Endometrial microvascular endothelial cells (primary cell): ENCODE results near the gene CT47B1. TPM values are rescaled to one million over a fixed set of nuclear protein-coding genes. Genes with fewer than 3 reads are reported as not detected.
"Not testable (repeated sequence)": the region's sequence is repeated elsewhere in the genome, so short reads cannot be mapped to it uniquely, and the experiment has no call there.

Experiments
- in situ Hi-C: cut with HindIII; loops from 2 replicates; pipeline ENCODE4 v1.10.0; 2017; ENCODE audit warnings: low sequenced_read_pairs, low pct_unique_long_range_greater_than_20kb; ENCODE audit errors: inconsistent ontology term
- total RNA-seq: library from RNA; depleted of rRNA; stranded (reverse); fragments of >200 nt; gene quantifications from one replicate; pipeline ENCODE4 v1.2.3, GENCODE V29; 2015; ENCODE audit errors: inconsistent ontology term

Gene CT47B1
- total RNA-seq, result not detected

DNA sequence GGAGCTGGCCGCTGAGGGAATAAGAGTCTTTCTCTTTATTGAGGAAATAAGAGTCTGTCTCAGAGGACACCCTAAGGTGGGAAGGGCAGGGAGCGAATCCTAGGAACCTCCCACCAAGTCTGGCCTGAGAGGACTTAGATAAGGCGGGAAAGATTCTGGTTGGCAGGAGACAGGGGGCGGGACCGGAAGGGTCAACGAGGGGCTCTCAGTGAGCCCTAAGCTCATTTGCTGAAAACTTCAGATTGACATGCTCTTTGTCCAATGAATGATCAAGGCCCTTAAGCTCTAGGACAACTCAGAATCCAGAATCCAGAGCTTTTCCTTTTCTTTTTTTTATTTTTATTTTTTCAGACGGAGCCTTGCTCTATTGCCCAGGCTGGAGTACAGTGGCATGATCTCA is at the start of gene CT47B1:
Gene CT47B1, minus strand, starts transcription at position 101 of the 400 bp plus-strand sequence. CDS start 196 bp downstream, outside the sequence.
- in situ Hi-C loops, result not testable (repeated sequence)

GRCh38 chrX:120874678-120875557 is 748 bp downstream of the CT47B1 start:
- in situ Hi-C loops, result no loop called here

DNA sequence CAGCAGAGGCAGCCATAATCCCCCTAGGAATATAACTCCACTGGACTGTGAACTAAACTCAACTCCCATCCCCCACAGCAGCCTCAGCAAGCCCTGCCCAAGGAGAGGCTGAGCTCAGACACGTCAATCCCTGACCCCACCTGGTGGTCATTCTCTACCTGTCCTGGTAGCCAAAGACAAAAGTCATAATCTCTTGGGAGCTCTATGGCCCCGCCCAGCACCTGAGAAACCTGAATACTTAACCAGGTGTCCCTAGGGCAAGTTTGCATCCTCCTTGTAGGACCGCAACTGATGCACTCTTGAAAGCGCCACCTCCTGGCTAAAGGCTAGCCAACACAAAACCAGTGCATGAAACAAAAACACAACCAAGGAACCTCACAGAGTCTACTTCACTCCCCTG is 18.4 kb downstream of the CT47B1 start:
- in situ Hi-C loops, result no loop called here

- in situ Hi-C loops, result no loop called here
These were observed 34.8 kb downstream of the CT47B1 start for GRCh38 chrX:120840827-120841226.

- in situ Hi-C loops, result no loop called here
These were observed 36.2 kb downstream of the CT47B1 start for GRCh38 chrX:120839491-120839890.

DNA sequence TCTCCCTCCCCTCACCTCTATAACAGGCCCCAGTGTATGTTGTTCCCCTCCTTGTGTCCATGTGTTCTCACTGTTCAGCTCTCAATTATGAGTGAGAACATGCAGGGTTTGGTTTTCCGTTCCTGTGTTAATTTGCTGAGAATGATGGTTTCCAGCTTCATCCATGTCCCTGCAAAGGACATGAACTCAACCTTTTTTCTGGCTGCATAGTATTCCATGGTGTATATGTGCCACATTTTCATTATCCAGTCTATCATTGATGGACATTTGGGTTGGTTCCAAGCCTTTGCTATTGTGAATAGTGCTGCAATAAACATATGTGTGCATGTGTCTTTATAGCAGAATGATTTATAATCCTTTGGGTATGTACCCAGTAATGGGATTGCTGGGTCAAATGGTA is 48.5 kb downstream of the CT47B1 start:
- in situ Hi-C loops, result not testable (repeated sequence)

DNA sequence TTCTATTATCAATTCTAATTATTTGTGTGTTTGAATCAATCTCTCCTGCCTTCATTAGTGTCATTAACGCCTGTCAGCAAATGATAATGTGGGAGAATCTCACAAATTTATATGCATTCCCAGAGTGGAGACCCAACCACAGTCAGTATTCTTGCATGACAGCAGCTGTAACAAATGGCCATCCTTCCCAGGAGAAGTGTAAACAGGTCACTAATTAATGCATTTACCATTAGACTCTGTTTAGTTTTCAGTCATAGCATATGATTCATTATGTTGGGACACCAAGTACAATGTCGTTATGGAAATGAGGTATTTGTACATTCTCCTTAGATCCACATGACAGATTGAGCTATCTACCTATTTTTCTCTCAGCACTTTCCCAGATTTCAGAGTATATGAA is 50.5 kb downstream of the CT47B1 start:
- in situ Hi-C loops, result no loop called here

GRCh38 chrX:120824021-120824420 is 51.6 kb downstream of the CT47B1 start:
- in situ Hi-C loops, result no loop called here

DNA sequence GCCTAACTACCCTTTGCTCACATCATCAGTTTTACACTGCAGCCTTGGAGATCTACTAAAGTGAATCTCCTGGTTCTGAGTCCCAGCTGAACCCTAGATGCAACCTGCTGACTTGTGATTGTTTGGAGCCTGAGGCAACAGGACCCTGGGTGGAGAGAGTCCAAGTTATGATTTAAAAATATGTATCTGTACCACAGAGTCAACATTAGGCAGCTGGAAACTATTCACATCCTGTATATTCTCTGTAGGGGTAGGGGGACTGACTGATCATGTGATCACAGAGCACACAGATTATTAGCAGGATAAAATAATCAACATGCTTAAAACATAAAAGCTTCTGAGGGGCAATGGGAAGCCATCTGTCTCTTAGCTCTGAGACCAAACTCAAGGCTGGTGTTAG is 52.1 kb downstream of the CT47B1 start:
- in situ Hi-C loops, result no loop called here

Other genes starting within 250 kb of the CT47B1 start
- gene C1GALT1C1, start 245.8 kb downstream of the CT47B1 start, total RNA-seq, result 103 TPM
- gene CT47A11, start 61.3 kb upstream of the CT47B1 start, total RNA-seq, result not detected
- not detected for gene CT47A10, start 66.2 kb upstream of the CT47B1 start, total RNA-seq
- not detected for gene CT47A9, start 71.0 kb upstream of the CT47B1 start, total RNA-seq
- gene CT47A8, start 75.9 kb upstream of the CT47B1 start, total RNA-seq, result not detected
- not detected for gene CT47A7, start 80.7 kb upstream of the CT47B1 start, total RNA-seq
- gene CT47A6, start 85.6 kb upstream of the CT47B1 start, total RNA-seq, result not detected
- gene CT47A5, start 90.5 kb upstream of the CT47B1 start, total RNA-seq, result not detected
- not detected for gene CT47A4, start 95.3 kb upstream of the CT47B1 start, total RNA-seq
- gene CT47A3, start 100.2 kb upstream of the CT47B1 start, total RNA-seq, result not detected
- not detected for gene CT47A2, start 105.1 kb upstream of the CT47B1 start, total RNA-seq
- not detected for gene CT47A1, start 109.9 kb upstream of the CT47B1 start, total RNA-seq
- 0.28 TPM for gene GLUD2, start 171.7 kb upstream of the CT47B1 start, total RNA-seq